PFSK-1 (cell line): Measurements from ENCODE around the gene RASA2.

Experiments used
- FOXP2 ChIP-seq: optimal IDR thresholded peaks from 2 replicates; pipeline ENCODE3; 2011; ENCODE audit warnings: borderline replicate concordance, control low read depth, inconsistent platforms; ENCODE audit not compliant: insufficient read depth; ENCODE audit errors: extremely low read length, extremely low read depth
- POLR2AphosphoS5 ChIP-seq: IDR thresholded peaks from 2 replicates; pipeline ENCODE4 v1.6.1; 2012; ENCODE audit warnings: low read depth, mild to moderate bottlenecking, control low read depth, low read length, moderate library complexity
- REST ChIP-seq, 2 experiments: IDR thresholded peaks; 2 replicates each; pipeline versions ENCODE4 v1.6.1 to v1.8.0; 2011 to 2012; ENCODE audit warnings: low read depth in 2 of 2, low read length in 2 of 2, control low read depth in 1 of 2, inconsistent platforms in 1 of 2, mild to moderate bottlenecking in 1 of 2, moderate library complexity in 1 of 2; ENCODE audit not compliant: insufficient read depth in 1 of 2
- SIN3A ChIP-seq: IDR thresholded peaks from 2 replicates; pipeline ENCODE4 v1.6.1; 2012; ENCODE audit warnings: mild to moderate bottlenecking, low read length, moderate library complexity, borderline replicate concordance; ENCODE audit not compliant: insufficient read depth
- TAF1 ChIP-seq: IDR thresholded peaks from 2 replicates; pipeline ENCODE4 v1.6.1; 2012; ENCODE audit warnings: low read length, control low read depth, borderline replicate concordance; ENCODE audit not compliant: insufficient read depth

Gene RASA2

GRCh38 chr3:141442446-141442845 lies 44.4 kb upstream of the RASA2 start:
- no peak for TF ChIP-seq TAF1
- no peak for TF ChIP-seq POLR2AphosphoS5
- no peak for TF ChIP-seq REST (IDR thresholded peaks at IDR 0.05; ENCODE audit: insufficient read depth in 1 of 2, low read depth in 2 of 2, low read length in 2 of 2)
- no peak for TF ChIP-seq FOXP2
- no peak for TF ChIP-seq SIN3A

- TF ChIP-seq REST (IDR thresholded peaks at IDR 0.05; ENCODE audit: insufficient read depth in 1 of 2, low read depth in 2 of 2, low read length in 2 of 2) (no peak), SIN3A (no peak), TAF1 (no peak), FOXP2 (no peak), POLR2AphosphoS5 (no peak)
These were observed 43.9 kb upstream of the RASA2 start for GRCh38 chr3:141442914-141443313.

GRCh38 chr3:141444586-141445285 lies 42.1 kb upstream of the RASA2 start:
- TF ChIP-seq REST (IDR thresholded peaks at IDR 0.05; ENCODE audit: insufficient read depth in 1 of 2, low read depth in 2 of 2, low read length in 2 of 2) (no peak), TAF1 (no peak)

DNA sequence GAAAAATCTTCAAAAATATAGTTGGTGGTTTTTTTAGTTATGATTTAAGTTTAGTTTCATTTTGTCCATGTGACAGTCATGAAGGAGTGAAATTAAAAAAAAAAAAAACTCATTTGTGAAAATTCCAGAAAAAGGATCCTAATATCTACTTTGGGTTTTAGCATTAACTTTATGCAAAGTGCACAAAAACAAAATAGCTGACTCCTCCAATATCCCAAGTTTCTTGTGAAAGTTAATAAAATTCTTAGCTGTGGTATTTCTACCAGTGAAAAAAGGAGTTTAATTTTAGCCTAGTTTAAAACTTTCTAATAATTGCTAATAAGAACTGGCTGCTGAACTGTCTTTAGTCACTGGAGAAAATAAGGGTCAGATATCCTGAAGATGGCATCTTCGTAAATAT lies 40.8 kb upstream of the RASA2 start:
- TF ChIP-seq POLR2AphosphoS5: no peak
- TF ChIP-seq SIN3A: no peak
- TF ChIP-seq TAF1: no peak
- no peak for TF ChIP-seq REST (IDR thresholded peaks at IDR 0.05; ENCODE audit: insufficient read depth in 1 of 2, low read depth in 2 of 2, low read length in 2 of 2)
- no peak for TF ChIP-seq FOXP2

DNA sequence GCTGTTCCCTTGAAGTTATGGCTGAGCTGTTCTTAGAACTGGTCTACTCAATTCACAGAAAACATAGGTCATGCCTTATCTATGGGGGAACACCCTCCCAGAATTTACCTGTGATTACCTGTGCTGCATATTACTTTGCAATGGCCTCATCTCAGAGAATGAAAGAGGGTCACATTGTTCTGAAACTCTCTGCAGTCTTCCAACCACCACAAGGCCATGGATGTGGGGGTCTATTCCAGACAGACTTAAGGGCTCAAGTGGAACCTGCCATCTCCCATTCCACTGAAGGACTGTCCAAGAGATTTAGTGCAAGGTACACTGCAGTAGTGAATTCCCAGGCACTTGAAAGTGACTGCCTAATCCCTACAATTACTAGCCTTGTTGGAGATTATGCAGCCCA lies 40.1 kb upstream of the RASA2 start:
- no peak for TF ChIP-seq REST (IDR thresholded peaks at IDR 0.05; ENCODE audit: insufficient read depth in 1 of 2, low read depth in 2 of 2, low read length in 2 of 2)
- no peak for TF ChIP-seq POLR2AphosphoS5
- TF ChIP-seq TAF1: no peak
- no peak for TF ChIP-seq SIN3A
- no peak for TF ChIP-seq FOXP2
